GDM1 (cell line): ENCODE measurements around the gene CEP128.

Experiments
- DNase-seq: peaks from one replicate; lab custom pipeline; 2025; lab: John Stamatoyannopoulos, UW

Gene CEP128

GRCh38 chr14:80477388-80478160 lies 464.0 kb downstream of the CEP128 start:
- no peak for DNase-seq

GRCh38 chr14:80475074-80475473 lies 466.5 kb downstream of the CEP128 start:
- DNase-seq: no peak

DNA sequence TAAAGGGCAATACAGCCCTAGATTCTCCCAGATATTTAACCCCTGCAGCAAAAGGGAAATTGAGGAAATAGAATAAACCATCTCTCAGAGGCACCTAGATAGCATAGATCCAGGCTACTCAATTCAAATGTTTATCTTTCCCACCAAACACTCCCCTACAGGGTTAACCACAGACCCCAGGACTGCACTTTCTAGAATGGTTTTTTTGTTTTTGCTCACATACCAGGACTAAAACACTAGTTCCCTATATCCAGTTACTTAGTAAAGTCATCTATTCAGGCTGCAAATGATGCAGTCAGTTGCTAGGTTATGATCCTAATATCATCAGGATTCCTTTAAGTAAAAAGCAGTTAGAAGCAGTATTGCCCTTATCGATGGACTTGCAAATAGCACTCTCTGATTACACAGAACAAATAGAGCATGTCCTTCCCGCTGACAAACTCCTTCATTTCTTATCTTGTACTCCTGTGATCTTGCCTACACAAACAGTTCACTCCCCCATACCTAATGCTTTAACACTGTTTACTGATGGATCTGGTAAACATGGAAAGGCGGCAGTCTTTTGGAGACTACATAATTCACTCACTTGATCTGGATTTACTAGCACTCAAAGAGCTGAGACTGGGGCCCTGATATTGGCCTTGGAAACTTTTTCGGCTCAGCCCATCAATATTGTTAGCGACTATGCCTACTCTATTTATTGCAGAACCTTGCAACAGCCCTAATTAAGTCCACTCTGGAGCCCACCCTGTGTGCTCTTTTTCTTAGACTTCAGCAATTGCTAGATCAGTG lies 473.0 kb downstream of the CEP128 start:
- no peak for DNase-seq

GRCh38 chr14:80465546-80466220 lies 475.9 kb downstream of the CEP128 start:
- no peak for DNase-seq

GRCh38 chr14:80464531-80465149 lies 476.9 kb downstream of the CEP128 start:
- no peak for DNase-seq

DNA sequence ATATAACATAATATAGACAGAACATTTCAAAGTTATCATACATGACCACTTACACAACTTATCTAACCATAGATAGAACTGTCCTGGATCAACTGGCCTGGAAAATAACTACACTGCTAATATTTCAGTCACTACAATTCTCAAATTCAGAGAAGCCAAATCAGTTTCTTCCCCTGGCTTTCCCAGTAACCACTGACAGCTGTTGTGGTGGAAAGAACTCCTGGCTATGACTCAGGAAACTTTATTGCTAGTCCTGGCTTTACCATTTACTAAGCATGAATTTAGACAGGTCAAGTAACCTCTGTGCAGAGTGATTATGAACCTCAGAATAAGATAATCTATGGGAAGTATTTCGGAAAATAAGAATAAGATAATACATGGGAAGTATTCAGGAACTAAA lies 485.3 kb downstream of the CEP128 start:
- DNase-seq: no peak

DNA sequence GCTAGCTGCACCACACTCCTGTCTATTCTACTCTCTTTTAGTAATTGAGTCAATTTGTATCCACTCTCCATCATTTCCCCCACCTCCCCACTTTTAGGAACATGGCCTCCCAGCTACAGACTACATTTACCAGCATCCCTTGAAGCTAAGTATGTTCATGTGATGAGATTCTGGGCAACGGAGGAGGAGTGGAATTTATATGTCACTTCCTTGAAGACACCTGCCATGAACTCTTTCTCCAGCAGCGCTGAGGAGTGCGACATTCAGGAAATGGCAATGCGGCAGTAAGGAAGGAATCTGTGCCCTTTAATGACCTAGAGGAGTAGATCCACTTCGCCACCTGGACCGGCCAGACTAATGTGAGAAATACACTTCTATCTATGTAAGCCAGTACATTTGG lies 486.5 kb downstream of the CEP128 start:
- no peak for DNase-seq

GRCh38 chr14:80448267-80448666 lies 493.3 kb downstream of the CEP128 start:
- no peak for DNase-seq

DNA sequence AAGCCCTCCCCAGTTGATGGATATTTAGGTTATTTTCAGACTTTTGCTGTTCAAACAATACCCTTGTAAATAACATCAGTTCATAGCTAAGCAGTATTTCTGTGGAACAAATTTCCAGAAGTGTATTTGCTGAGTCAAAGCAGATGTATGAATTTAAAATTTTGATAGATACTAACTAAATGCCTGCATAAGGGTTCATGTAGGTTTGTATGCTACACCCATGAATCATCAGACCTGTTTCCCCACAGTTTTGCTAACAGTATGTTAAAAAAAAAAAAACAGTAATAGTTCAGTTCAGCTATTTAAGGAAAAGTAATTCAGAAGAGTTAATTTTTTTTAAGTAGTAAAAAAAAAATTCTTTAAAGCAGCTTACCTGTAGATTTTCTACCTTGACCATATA lies 494.1 kb downstream of the CEP128 start:
- no peak for DNase-seq
